ENCODE data around the gene HNRNPL.
A peak's percentile ranks its signal among the peaks of the same experiment; 100 is the strongest.

Gene HNRNPL

GRCh38 chr19:38849860-38850435 is at the start of gene HNRNPL:
TSS of gene HNRNPL (minus strand) at chr19:38849986. CDS start at chr19:38849966, 20 bp downstream.
- DNase-seq (ENCODE audit: low read depth) = no peak
- TF ChIP-seq CTCF (conservative IDR thresholded peaks at IDR 0.05; ENCODE audit: control insufficient read depth, insufficient read depth, low read depth, low read length) = no peak
- peak within 1 kb of the TSS; percentile 84 for H3K4me3 ChIP-seq (ENCODE audit: control insufficient read depth, low read depth, low read length)

GRCh38 chr19:38898788-38899446 is 49.1 kb upstream of the HNRNPL start:
- DNase-seq (ENCODE audit: low read depth) = peak; percentile 28
- peak overlapping the region; percentile 90 for H3K4me3 ChIP-seq (ENCODE audit: control insufficient read depth, low read depth, low read length)
- TF ChIP-seq CTCF (conservative IDR thresholded peaks at IDR 0.05; ENCODE audit: control insufficient read depth, insufficient read depth, low read depth, low read length) = no peak

DNA sequence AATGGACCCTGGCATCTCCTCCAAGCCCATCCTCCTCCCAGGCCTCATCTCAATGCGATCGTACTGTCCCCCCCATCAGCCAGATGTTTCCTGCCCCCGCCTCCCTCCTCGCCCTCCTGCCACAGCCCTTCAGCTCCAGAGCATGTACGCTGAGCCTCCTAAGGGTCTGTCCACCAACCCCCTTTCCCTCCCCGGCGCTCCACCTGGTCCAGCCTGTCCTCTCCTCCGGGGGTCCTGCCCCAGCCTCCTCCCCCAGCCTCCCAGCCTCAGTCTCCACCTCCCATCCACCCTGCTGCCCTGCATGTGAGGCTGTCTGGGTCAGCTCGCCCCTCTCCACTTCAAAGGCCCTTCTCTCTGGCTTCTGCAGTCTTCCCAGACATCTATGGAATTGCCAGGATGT is 45.2 kb upstream of the HNRNPL start:
- TF ChIP-seq CTCF (conservative IDR thresholded peaks at IDR 0.05; ENCODE audit: control insufficient read depth, insufficient read depth, low read depth, low read length) = no peak
- no peak overlapping the region for H3K4me3 ChIP-seq (ENCODE audit: control insufficient read depth, low read depth, low read length)
- no peak for DNase-seq (ENCODE audit: low read depth)

DNA sequence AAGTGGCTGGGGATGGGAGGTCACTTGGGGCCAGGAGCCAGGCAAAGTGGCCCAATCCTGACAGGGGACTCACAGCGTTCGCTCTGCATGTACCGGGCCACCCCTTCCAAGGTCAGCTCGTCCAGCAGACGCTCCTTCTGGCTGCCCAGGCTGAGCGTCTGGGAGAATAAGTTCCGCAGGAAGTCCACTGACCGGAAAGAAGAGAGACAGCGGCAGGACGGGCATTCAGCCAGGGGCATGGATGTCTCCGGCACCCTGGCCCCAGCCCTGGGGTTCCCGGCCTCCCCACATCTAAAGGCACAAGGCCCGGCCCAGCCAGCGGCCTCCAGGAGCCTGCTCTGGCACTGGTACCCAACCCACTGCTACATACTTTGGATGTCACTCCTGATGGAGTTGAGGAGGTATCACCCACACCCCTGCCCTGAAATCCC is 43.6 kb upstream of the HNRNPL start:
- no peak overlapping the region for H3K4me3 ChIP-seq (ENCODE audit: control insufficient read depth, low read depth, low read length)
- no peak for DNase-seq (ENCODE audit: low read depth)
- no peak for TF ChIP-seq CTCF (conservative IDR thresholded peaks at IDR 0.05; ENCODE audit: control insufficient read depth, insufficient read depth, low read depth, low read length)

DNA sequence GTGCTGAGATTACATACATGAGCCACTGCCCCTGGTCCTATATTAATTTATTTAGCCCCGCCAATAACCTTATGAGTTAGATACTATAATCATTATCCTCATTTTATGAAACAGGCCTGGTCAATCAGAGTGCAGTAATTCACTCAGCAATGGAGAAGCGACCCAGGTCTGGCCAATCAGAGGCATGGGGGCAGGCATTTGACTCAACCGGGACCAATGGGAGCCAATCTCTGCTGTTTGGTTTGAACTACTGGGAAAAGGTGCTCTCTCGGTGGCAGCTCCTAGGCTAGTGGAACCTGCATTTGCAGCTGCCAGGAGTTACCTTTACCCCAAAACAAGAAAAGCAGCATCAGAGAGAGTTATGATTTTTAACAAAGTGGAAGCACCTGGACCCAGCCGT is 43.1 kb upstream of the HNRNPL start:
- TF ChIP-seq CTCF (conservative IDR thresholded peaks at IDR 0.05; ENCODE audit: control insufficient read depth, insufficient read depth, low read depth, low read length) = no peak
- no peak overlapping the region for H3K4me3 ChIP-seq (ENCODE audit: control insufficient read depth, low read depth, low read length)
- no peak for DNase-seq (ENCODE audit: low read depth)

GRCh38 chr19:38891771-38892170 is 42.0 kb upstream of the HNRNPL start:
- no peak for TF ChIP-seq CTCF (conservative IDR thresholded peaks at IDR 0.05; ENCODE audit: control insufficient read depth, insufficient read depth, low read depth, low read length)
- DNase-seq (ENCODE audit: low read depth) = no peak
- H3K4me3 ChIP-seq (ENCODE audit: control insufficient read depth, low read depth, low read length) = no peak overlapping the region

Measured in fibroblast of mammary gland (primary cell).